ENCODE measurements around the gene KRT2.

KRT2 gene

GRCh38 chr12:52684431-52684830, 32.4 kb upstream of the KRT2 start:
- TF ChIP-seq ZFX (IDR thresholded peaks at IDR 0.05) = no peak
- TF ChIP-seq CTCF (conservative IDR thresholded peaks at IDR 0.05) = no peak
- H3K27ac ChIP-seq = no peak overlapping the region

GRCh38 chr12:52683575-52684300, 31.7 kb upstream of the KRT2 start:
- H3K27ac ChIP-seq = no peak overlapping the region
- TF ChIP-seq CTCF (conservative IDR thresholded peaks at IDR 0.05) (no peak), ZFX (IDR thresholded peaks at IDR 0.05) (no peak)

DNA sequence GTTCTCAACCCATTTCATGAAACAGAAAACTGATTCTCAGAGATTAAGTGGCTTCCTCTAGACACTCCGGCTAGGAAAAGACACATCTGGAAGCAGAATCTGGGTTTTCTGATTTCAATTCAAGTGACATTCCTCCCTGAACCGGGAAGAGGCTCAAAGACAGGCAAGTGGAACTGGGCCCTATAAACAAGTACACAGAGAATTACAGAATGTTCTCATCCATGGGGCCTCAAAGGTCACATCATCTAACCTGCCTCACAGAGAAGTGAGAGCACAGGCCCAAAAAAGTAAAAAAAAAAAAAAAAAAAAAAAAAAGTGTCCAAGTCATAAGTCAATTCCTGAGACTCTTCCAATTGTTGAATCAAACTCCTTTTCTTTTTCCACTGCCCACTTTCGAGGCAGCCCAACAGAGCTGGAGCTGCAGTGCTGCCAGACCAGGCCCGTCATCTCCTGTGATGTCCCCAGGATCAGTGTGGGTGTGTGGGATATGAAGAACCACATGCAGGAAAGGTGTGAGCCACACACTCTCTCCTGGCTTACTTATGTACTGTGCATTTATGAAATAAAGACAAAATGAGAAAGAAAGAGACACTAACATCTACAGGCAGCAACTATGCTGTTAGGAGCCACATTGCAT, 31.0 kb upstream of the KRT2 start:
- TF ChIP-seq ZFX (IDR thresholded peaks at IDR 0.05) = no peak
- TF ChIP-seq CTCF (conservative IDR thresholded peaks at IDR 0.05) = no peak
- H3K27ac ChIP-seq = no peak overlapping the region

DNA sequence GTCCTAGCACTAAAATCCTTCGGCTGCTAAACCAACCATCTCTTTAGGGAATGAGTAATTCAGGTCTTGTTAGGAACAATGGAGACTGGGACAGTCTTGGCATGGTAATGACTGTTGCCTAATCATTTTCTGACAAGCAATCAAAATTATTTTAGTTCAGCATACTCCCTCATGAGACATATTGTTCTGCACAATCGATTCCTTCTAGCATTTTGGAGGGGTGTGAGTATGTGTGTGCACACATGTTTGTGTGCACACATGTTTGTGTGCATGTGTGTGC, 30.3 kb upstream of the KRT2 start:
- no peak for TF ChIP-seq CTCF (conservative IDR thresholded peaks at IDR 0.05)
- no peak for TF ChIP-seq ZFX (IDR thresholded peaks at IDR 0.05)
- H3K27ac ChIP-seq = no peak overlapping the region

- TF ChIP-seq CTCF (conservative IDR thresholded peaks at IDR 0.05) (no peak), ZFX (IDR thresholded peaks at IDR 0.05) (no peak)
These were observed 29.7 kb upstream of the KRT2 start for GRCh38 chr12:52681526-52682380.

DNA sequence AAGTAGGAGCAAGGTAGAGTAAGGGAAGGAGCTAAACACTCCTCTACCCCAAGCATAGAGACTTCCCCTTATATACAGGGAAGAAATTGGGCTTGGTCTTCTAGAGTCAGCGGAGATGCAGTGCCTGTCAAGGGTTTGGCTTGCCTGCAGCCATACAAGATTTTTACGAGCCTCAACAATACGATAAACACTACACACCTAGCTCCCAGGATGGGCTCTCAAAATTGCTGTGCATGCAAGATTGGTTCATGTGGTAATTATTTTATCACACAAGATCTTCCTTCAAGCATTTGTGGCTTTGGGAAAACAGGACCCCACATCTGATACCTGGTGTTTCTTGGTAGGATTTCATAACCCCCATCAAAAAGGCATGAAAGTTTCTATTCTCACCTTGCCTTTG, 28.4 kb upstream of the KRT2 start, which contains the start of gene KRT1:
Gene KRT1 (minus strand): TSS at position 45 of the 400 bp plus-strand sequence. CDS start 59 bp downstream, outside the sequence.
- no peak within 1 kb of the TSS for H3K27ac ChIP-seq
- TF ChIP-seq ZFX (IDR thresholded peaks at IDR 0.05) (no peak), CTCF (conservative IDR thresholded peaks at IDR 0.05) (no peak)

More at GRCh38 chr12:52681526-52682380, 29.7 kb upstream of the KRT2 start:
- no peak overlapping the region for H3K27ac ChIP-seq

- no peak for TF ChIP-seq CTCF (conservative IDR thresholded peaks at IDR 0.05)
- TF ChIP-seq ZFX (IDR thresholded peaks at IDR 0.05) = no peak
- no peak overlapping the region for H3K27ac ChIP-seq
These were observed 27.9 kb upstream of the KRT2 start for GRCh38 chr12:52679875-52680274.
